ENCODE data around the gene DDX54. TPM values are rescaled to one million over a fixed set of nuclear protein-coding genes. Genes with fewer than 3 reads are reported as not detected.
"Not testable (repeated sequence)": the region's sequence is repeated elsewhere in the genome, so short reads cannot be mapped to it uniquely, and the experiment has no call there.

The DDX54 gene
- total RNA-seq, 1 donor from 2014 or later: 65.2 TPM

- no peak for DNase-seq (ENCODE audit: low spot score)
These were observed 42.9 kb downstream of the DDX54 start for GRCh38 chr12:113142173-113142885.

GRCh38 chr12:113141716-113142115 is 43.6 kb downstream of the DDX54 start:
- DNase-seq (ENCODE audit: low spot score): not testable (repeated sequence)

- DNase-seq (ENCODE audit: low spot score): no peak
These were observed 44.6 kb downstream of the DDX54 start for GRCh38 chr12:113140706-113141105.

- no peak for DNase-seq (ENCODE audit: low spot score)
These were observed 46.5 kb downstream of the DDX54 start for GRCh38 chr12:113138826-113139225.

GRCh38 chr12:113137861-113138783 is 47.2 kb downstream of the DDX54 start:
- no peak for DNase-seq (ENCODE audit: low spot score)

GRCh38 chr12:113136990-113137511 is 48.2 kb downstream of the DDX54 start:
- DNase-seq (ENCODE audit: low spot score): no peak

- DNase-seq (ENCODE audit: low spot score): no peak
These were observed 48.9 kb downstream of the DDX54 start for GRCh38 chr12:113136128-113136989.

- DNase-seq (ENCODE audit: low spot score): no peak
These were observed 49.8 kb downstream of the DDX54 start, which contains the start of gene RASAL1 for GRCh38 chr12:113135178-113136127. TSS of gene RASAL1 (minus strand) at chr12:113135761. CDS start at chr12:113135462, 299 bp downstream.

GRCh38 chr12:113134521-113134951 is 50.7 kb downstream of the DDX54 start:
- no peak for DNase-seq (ENCODE audit: low spot score)

- DNase-seq (ENCODE audit: low spot score): no peak
These were observed 51.2 kb downstream of the DDX54 start for GRCh38 chr12:113134071-113134470.

GRCh38 chr12:113133666-113134065 is 51.6 kb downstream of the DDX54 start:
- DNase-seq (ENCODE audit: low spot score): no peak

GRCh38 chr12:113133036-113133435 is 52.2 kb downstream of the DDX54 start:
- DNase-seq (ENCODE audit: low spot score): no peak

GRCh38 chr12:113131556-113131955 is 53.7 kb downstream of the DDX54 start:
- DNase-seq (ENCODE audit: low spot score): no peak

GRCh38 chr12:113130457-113131135 is 54.7 kb downstream of the DDX54 start:
- peak; percentile 63 for DNase-seq (ENCODE audit: low spot score)

- DNase-seq (ENCODE audit: low spot score): no peak
These were observed 55.4 kb downstream of the DDX54 start for GRCh38 chr12:113129664-113130456.

- no peak for DNase-seq (ENCODE audit: low spot score)
These were observed 56.2 kb downstream of the DDX54 start for GRCh38 chr12:113128802-113129663.

GRCh38 chr12:113127791-113128199 is 57.5 kb downstream of the DDX54 start:
- no peak for DNase-seq (ENCODE audit: low spot score)
